GM10248 (cell line): ENCODE results near the gene MEAF6.

Source experiments
- CTCF ChIA-PET: fragments of 300-600 bp; sonication (Branson Sonifier 250); formaldehyde crosslinking; extraction: SDS; loops from one replicate; lab custom pipeline; 2021; ENCODE audit warnings: antibody characterized with exemption; lab: Yijun Ruan, JAX
- POLR2A ChIA-PET: fragments of 350-650 bp; sonication (Branson Sonifier 250); formaldehyde crosslinking; extraction: SDS; loops from one replicate; lab custom pipeline; 2020; ENCODE audit warnings: antibody characterized with exemption; lab: Yijun Ruan, JAX
- DNase-seq: peaks from one replicate; pipeline ENCODE4 v3.0.0; 2012; ENCODE audit errors: extremely low spot score
- CTCF ChIP-seq: IDR thresholded peaks from 2 replicates; pipeline ENCODE4 v1.5.1; 2012; ENCODE audit warnings: mild to moderate bottlenecking, low read depth; ENCODE audit errors: extremely low read depth, missing control alignments, control extremely low read depth

Gene MEAF6

GRCh38 chr1:37495875-37496274 lies 18.7 kb downstream of the MEAF6 start:
- ChIA-PET POLR2A (interaction anchor here (0.7 kb wide), 2 partner anchors 11 to 21 kb away, joined by 6 to 9 read pairs; no protein-coding TSS in a partner anchor), CTCF (interaction anchor here (0.7 to 10.1 kb wide), 4 partner anchors 8 to 24 kb away, joined by 3 to 104 read pairs (median 24); partner anchors contain the start of gene MEAF6)
- no peak for TF ChIP-seq CTCF
- no peak for DNase-seq

DNA sequence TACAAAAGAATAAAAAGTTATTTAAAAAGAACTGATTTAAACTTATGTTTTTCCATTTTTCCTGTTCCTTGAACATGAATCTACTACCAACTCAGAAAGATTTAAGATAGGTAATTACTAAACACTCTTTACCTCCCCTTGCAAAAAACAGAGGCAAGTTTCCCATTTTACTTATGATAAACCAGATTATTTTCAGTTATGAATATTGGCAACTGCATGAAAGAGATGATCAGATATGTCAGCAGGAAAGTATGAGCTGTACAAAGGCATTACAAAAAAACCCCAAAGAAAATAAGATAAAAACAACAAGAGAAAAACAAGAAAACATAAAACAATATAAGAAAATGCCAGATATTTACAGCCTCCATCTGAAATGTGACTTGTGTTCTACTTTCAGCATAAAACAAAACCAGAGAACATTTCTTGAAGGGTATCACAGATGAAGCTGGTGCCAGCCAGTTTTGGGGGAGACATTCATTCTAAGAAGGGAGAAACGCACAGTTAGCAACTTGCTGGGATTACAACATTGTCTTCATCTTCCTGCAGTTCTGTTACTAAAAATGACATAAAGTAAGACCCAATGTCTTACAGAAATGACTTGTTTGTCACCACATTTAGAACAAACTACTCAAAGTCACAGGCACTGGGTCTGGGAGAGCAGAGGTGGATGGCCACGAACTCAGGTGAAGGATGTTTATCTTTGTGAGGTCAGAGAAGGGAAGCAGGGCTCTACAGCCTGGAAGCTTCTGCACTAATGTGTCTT lies 21.0 kb downstream of the MEAF6 start:
- ChIA-PET CTCF (interaction anchor here (1.1 to 7.2 kb wide), 4 partner anchors 10 to 39 kb away, joined by 3 to 42 read pairs (median 4); partner anchors contain the start of gene MEAF6), POLR2A (interaction anchor here (2.2 kb wide), 1 partner anchor 19 kb away, joined by 7 read pairs; the partner anchor contains the start of gene ZC3H12A)
- no peak for TF ChIP-seq CTCF
- no peak for DNase-seq

DNA sequence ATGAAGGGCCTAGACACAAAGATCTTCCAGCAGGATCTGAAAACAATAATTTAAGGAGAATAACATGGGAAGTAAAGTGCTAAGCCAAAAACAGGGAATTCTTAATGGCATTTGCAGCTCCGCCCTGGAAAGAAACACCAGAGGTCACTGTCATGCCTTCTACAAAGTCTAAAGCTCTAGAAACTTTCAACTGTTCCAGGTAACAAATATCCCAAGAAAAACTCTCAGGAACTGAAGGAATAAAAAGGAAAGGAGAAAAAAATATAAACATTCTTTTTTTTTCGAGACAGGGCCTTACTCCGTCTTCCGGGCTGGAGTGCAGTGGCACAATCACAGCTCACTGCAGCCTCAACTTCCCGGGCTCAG lies 27.0 kb downstream of the MEAF6 start:
- CTCF ChIA-PET = interaction anchor here (0.7 to 9.5 kb wide), 29 partner anchors 12 to 278 kb away, joined by 3 to 209 read pairs (median 5); partner anchors contain the start of genes EPHA10, GNL2, MEAF6 and ZC3H12A
- POLR2A ChIA-PET = interaction anchor here (0.7 to 8.6 kb wide), 2 partner anchors 11 to 101 kb away, joined by 4 to 112 read pairs; partner anchors contain the start of gene ZC3H12A
- no peak for TF ChIP-seq CTCF
- no peak for DNase-seq

DNA sequence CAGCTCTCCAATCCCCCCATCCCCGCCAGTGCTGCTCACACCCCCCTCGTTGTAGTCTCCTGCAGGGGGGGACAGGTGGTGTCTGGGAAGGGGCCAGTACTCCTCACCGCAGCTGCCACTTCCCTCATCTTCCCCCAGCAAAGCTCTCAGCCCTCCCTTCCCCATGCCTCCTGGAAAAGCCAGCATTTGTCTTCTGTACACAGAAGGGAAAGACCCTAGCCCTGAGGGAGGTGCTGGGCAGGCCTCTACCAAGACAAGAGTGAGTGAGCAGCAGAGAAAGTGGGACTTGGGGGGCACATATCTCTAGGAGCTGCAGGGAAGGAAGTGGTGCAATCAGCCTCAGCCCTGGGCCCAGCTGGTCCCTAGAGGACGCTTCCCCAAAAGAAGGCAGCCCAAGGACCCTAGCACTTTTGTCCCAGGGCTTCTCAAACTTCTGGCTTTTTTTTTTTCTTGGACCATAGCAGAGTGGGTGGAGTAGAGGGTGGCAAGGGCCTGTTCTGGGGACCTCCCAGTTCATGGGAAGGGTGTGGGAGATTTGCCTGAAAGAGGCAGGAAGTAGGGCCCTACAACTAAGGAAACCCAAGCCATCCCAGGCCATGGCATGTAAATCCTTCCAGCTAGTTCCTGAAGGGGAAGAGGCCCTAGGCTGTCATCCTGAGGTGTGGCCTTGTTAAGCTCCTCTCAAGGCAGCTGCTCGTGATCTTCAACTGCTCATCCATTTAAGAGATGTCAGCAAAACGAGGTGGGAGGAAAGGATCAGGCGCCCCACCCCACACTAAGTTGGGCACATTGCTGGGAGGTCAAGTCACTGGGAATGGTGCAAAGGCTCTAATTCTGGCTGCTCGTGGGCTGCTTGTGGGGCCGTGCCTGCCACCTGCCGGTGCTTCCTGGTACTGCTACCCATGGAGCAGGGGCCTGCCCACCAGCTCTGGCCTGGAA lies 27.6 kb downstream of the MEAF6 start:
- POLR2A ChIA-PET = interaction anchor here (0.6 to 8.6 kb wide), 5 partner anchors 10 to 586 kb away, joined by 3 to 112 read pairs (median 3); partner anchors contain the start of gene ZC3H12A

DNA sequence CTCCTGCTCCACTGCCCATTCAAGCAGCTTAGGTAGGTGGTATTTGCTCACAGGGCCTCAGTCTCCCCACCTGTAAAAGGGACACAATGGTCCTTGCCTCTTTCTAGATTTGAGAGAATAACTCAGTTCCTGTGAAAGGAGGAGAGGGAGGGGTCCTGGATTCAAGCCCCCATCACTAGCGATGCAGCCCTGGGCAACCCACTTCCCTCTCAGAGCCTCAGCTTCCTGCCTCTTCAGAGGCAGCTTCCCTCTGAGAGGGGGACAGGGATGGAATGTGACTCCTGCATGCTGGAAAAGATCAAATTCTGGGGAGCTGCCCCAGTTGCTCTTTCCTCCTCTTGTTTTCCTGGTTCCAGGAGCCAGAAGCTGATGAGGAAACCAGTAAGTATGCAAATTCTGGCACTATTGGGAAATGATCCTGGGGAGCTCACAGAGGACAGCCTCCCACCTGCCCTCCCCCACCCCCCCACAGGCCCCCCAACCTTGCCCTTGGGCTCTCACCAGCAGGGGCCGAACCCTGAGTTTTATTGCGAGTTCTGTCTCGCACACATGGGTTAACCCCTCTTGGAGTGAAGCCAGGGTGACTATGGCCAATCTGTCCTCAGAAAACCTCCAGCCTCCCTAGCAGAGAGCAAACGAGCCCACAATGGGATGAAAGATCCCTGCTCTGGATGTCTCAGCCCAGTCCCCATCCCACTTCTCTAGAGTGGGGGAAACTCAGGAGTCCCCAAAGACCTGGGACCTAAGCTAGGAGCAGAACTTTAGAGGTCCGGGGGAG lies 28.5 kb downstream of the MEAF6 start:
- POLR2A ChIA-PET = interaction anchor here (0.6 to 8.6 kb wide), 3 partner anchors 9 to 17 kb away, joined by 3 to 112 read pairs (median 3); partner anchors contain the start of gene ZC3H12A
- no peak for DNase-seq
- no peak for TF ChIP-seq CTCF
- CTCF ChIA-PET = interaction anchor here (0.8 to 9.5 kb wide), 14 partner anchors 10 to 196 kb away, joined by 3 to 209 read pairs (median 18); partner anchors contain the start of genes MEAF6 and ZC3H12A

More for the DNA sequence above, 27.6 kb downstream of the MEAF6 start:
- CTCF ChIA-PET = interaction anchor here (0.7 to 9.5 kb wide), 33 partner anchors 11 to 278 kb away, joined by 3 to 209 read pairs (median 5); partner anchors contain the start of genes EPHA10, GNL2, MEAF6 and ZC3H12A
- peak; percentile 79 for DNase-seq
- TF ChIP-seq CTCF = peak; percentile 93
